HEK293T (cell line): ENCODE data around the gene PYGB.

ENCODE experiments used
- ARNT ChIP-seq: fragments of 450-650 bp; IDR thresholded peaks from 2 replicates; pipeline ENCODE4 v1.6.1; 2017; ENCODE audit warnings: mild to moderate bottlenecking
- BHLHE40 ChIP-seq: fragments of 450-650 bp; IDR thresholded peaks from 2 replicates; pipeline ENCODE4 v1.6.1; 2016; ENCODE audit warnings: mild to moderate bottlenecking, moderate library complexity, borderline replicate concordance
- CTBP1 ChIP-seq: fragments of 450-650 bp; IDR thresholded peaks from 2 replicates; pipeline ENCODE4 v1.6.1; 2016; ENCODE audit warnings: borderline replicate concordance
- ELF4 ChIP-seq: fragments of 450-650 bp; IDR thresholded peaks from 2 replicates; pipeline ENCODE4 v1.6.1; 2017; ENCODE audit warnings: antibody characterized with exemption
- FOXK2 ChIP-seq: fragments of 450-650 bp; IDR thresholded peaks from 2 replicates; pipeline ENCODE4 v1.6.1; 2016; ENCODE audit warnings: mild to moderate bottlenecking
- FOXM1 ChIP-seq: fragments of 450-650 bp; IDR thresholded peaks from 2 replicates; pipeline ENCODE4 v1.6.1; 2017; ENCODE audit warnings: mild to moderate bottlenecking, borderline replicate concordance
- NFRKB ChIP-seq: fragments of 450-650 bp; IDR thresholded peaks from 2 replicates; pipeline ENCODE4 v1.6.1; 2016; ENCODE audit warnings: mild to moderate bottlenecking, moderate library complexity
- PKNOX1 ChIP-seq: fragments of 450-650 bp; IDR thresholded peaks from 2 replicates; pipeline ENCODE4 v1.6.1; 2016
- SUZ12 ChIP-seq: fragments of 450-650 bp; IDR thresholded peaks from 2 replicates; pipeline ENCODE4 v1.6.1; 2016; ENCODE audit warnings: mild to moderate bottlenecking

DNA sequence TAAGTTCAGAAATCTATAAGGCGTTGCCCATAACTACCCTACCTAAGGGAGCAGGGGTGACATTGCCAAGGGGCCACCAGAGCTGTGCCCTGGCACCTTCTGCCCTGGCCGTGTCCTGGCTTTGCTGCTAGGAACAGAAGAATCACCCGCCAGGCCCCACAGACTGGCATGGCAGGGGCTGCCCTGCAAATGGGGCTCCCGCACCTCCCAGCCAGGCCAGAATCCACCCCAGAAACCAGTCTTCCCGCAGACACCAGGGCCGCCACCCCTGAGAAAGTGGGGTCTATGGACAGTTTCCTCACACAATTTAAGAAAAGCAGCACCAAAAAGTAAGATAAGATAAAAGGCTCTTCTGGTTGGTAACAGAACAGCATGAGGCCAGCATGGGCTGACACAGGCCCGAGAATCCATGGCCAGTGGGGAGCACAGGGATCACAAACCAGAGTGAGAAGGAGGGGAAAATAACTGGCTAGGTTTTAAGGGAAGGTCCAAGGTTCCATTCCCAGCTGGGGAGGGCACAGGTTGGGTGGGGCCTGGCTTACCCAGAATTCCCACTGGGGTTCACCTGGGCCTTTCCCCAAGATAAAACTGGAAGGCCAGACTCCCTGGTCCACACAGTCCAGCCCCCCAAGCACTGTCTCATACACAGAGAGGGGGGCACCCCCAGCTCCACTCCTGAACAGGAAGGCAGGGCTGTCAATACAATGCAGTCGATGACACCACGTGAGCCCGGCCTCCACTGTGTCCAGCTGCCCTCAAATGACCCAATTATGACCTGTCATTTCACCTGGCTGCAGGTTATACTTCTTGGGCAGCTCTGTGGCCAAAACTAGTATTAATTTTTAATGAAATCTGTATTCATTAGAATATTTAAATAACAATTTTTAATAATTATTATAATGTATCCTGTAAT lies 59.4 kb downstream of the PYGB start:
- no peak for TF ChIP-seq FOXM1
- TF ChIP-seq ELF4, result no peak
- TF ChIP-seq FOXK2, result no peak
- TF ChIP-seq SUZ12, result no peak
- no peak for TF ChIP-seq BHLHE40
- no peak for TF ChIP-seq CTBP1
- no peak for TF ChIP-seq ARNT
- no peak for TF ChIP-seq NFRKB
- no peak for TF ChIP-seq PKNOX1
